UCSD-AML1 (cell line): ENCODE results near the gene MPIG6B.
A peak's percentile ranks its signal among the peaks of the same experiment; 100 is the strongest.

Experiments
- DNase-seq: peaks from one replicate; lab custom pipeline; 2025; ENCODE audit not compliant: unreplicated experiment; lab: John Stamatoyannopoulos, UW

The MPIG6B gene

DNA sequence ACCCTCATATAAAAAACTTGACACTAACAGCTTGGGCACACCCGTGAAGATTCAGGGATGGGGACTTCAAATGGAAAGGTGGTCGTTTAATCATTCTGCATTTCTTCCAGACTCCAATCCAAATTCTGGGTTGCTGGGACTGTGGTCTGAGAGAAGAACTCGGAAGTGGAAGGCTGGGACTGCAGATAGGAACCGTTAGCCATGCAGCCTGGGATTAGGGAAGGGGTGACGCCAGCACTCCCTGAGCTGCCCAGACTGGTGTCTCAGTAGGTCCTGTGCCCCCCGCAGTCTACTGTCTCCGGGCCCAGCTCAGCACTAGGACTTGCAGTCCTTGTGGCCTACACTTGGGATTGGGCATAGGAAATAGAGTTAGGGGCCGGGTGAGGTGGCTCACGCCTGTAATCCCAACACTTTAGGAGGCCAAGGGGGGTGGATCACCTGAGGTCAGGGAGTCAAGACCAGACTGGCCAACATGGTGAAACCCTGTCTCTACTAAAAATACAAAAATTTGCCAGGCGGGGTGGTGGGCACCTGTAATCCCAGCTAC, 13.7 kb downstream of the MPIG6B start:
- DNase-seq = peak; percentile 39

GRCh38 chr6:31737315-31737990, 14.3 kb downstream of the MPIG6B start:
- peak; percentile 78 for DNase-seq

DNA sequence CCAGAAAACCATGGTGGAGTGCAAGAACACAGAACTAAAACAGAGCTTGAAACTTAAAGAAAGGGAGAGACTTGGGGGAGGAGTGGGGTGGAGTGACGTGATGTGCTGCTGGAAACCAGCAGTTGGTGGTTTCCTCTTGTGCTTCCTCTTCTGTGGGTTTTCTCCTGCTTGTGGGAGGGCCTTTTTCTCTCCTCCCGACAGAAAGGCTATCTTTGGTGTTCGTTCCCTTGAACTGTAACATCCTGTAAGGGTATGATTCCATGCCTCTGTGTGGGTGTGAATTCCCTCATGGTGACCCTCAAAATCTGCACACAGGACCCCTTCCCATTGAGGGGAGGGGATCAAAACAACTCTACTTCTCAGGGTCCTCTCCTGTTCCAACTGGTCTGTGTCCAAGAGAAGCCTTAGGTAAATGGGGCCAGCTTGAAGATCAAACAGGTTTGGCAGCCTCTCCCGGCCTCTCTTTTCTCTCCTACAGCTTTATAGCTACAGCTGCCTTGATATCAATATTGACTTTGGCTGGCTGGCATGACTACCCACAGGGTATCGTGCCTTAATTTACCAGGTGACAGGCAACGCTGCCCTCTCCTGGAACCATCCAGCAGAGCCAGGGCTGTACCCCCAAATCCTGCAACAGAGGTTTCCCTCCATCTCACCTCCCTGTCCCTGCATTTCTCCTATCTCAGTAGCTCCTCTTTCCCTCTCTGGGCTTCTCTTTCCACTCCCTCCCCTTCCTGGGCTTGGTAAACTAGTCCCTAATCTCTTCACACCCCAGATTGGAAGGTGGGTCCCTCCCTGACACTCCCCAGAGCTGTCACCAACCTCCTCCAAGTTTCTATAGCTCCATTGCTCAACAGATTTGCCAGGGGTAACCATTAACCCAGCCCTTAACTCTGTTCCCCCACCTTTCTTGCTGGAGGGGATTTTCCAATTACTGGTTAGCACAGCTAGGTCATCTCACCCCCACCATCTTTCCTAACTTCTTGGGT, 15.1 kb downstream of the MPIG6B start:
- DNase-seq = peak; percentile 74

DNA sequence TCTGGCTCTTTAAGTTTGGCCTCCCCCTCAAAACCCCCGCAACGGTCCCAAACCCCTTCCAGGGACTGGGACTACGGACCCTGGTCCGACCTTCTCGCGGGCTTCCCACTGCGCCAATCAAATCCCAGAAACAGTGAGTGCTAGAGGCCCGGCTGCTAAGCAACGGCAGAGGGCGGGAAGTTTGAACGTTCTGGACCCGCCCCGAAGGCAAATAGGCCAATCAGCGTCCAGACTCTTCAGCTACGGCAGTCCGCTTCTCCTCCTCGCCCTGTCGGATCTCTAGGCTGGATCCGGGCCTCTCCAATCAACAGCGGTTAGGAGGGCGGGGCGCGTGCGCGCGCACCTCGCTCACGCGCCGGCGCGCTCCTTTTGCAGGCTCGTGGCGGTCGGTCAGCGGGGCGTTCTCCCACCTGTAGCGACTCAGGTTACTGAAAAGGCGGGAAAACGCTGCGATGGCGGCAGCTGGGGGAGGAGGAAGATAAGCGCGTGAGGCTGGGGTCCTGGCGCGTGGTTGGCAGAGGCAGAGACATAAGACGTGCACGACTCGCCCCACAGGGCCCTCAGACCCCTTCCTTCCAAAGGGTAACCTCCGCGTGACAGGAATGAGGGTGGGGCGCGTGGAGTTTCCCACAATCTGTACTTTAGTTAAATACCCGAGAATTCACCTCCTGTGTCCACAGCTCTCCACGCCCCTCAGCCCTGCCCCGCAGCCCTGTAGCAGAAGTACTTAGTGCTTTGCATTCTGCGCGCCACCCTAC, 16.6 kb downstream of the MPIG6B start, which contains the start of gene MSH5:
Gene MSH5, plus strand, starts transcription at position 367 of the 758 bp plus-strand sequence. CDS start 462 bp downstream, outside the sequence.
- DNase-seq = peak; percentile 98

- DNase-seq = peak; percentile 71
Observed at GRCh38 chr6:31740397-31741223, 17.4 kb downstream of the MPIG6B start.

DNA sequence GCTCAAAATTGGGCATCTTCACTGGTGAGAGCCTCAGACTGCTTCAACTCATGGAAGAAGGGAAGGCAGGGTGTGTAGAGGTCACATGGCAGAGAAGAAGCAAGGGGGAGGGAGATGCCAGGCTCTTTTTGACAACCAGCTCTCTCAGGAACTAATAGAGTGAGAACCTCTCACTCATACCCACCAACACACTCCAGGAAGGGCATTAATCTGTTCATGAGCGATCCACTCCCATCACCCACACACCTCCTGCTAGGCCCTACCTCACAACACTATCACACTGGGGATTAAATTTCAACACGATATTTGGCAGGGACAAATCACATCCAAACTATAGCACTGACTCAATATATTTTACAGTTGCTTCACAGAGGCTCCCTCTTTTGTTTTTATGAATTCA, 18.6 kb downstream of the MPIG6B start:
- DNase-seq = no peak

DNA sequence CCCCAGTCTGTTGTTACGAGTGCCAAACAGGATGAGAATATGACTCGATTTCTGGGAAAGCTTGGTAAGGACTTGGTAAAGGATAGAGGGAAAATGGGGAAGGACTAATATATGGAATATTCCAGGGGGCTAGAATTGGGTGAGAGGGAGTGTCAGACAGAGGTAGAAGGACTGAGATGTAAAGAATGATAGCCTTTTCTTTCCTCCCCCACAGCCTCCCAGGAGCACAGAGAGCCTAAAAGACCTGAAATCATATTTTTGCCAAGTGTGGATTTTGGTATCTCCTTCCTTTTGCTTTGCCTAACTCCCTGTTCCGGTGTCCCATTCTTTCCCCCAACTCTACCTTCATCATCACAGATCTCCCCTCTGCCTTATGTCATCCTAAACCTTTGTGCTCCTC, 19.7 kb downstream of the MPIG6B start:
- DNase-seq = no peak

DNA sequence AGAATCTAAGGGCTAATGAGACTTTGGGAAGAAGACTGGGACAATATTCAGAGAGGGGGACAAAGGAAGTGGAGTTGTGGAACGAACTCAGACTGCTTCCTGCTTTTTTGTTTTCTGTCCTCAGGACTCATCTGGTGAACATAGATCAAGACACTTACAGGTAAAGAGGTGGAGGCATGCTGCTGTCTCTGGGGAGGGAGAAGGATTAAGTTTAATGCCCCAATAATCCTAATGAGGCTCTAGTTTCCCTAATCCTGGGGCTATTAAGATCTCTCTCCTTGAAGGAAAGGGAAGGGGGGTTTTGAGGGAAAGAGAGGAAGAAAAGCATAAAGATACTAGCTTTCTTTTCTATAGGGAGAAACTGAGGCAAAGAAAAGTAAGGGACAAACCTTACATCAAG, 21.2 kb downstream of the MPIG6B start:
- DNase-seq = no peak

GRCh38 chr6:31749301-31750036, 26.3 kb downstream of the MPIG6B start:
- DNase-seq = no peak

GRCh38 chr6:31750411-31751022, 27.3 kb downstream of the MPIG6B start:
- DNase-seq = no peak

GRCh38 chr6:31752739-31753319, 29.7 kb downstream of the MPIG6B start:
- DNase-seq = no peak

GRCh38 chr6:31758281-31758680, 35.1 kb downstream of the MPIG6B start:
- no peak for DNase-seq

DNA sequence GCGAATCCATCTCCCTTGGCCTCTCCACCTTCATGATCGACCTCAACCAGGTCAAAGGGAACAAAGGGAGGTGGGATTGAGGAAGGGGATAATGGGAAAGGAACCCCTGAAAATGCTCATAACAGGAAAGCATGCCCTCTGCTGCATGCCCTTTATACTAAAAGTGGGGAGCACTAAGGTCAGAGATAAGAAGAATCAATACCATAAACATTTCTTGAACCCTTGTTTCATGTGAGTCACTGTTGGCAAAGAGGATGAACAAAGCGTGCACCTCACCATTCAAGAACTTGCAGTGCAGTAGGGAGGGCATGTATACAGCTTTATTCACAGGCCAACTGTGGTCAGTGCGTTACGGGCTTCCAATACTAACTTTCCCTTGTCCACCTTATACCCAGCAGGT, 37.6 kb downstream of the MPIG6B start:
- no peak for DNase-seq

- DNase-seq = no peak
Observed at GRCh38 chr6:31761343-31761742, 38.2 kb downstream of the MPIG6B start.

GRCh38 chr6:31762356-31762755, 39.2 kb downstream of the MPIG6B start, which contains the start of gene SAPCD1:
SAPCD1 (plus strand) TSS chr6:31762656; CDS start chr6:31763055, 399 bp downstream.
- DNase-seq = no peak

DNA sequence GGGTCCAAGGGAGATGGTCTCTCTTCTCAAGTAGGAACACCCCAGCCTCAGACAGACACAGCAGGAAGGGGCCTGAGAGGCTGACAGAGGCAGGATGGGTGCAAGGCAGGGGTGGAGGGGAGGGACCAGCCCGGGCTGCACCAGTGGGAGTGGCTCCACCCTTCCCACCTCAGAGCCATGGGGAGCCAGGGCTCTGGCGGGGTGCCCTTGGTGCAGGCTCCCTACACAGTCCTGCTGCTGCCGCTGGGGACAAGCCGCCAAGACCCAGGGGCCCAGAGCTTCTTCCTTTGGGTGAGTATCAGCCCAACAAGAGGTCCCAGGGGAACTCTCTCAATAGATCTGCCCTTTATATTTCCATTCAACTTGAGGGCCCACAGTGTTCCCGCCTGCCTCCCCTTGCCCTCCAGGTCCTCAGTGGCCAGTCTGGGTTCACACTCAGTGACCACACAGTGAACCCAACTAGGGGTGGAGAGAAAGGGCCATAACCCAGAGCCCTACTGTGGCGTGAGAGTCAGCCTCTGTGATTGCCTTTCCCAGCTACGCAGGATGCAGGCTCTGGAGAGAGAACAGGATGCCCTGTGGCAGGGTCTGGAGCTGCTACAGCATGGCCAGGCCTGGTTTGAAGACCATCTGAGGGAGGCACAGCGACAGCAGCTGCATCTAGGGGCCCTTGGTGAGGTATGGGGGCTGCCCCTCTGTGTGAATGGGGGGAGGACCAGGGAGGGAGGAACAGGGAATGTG, 39.9 kb downstream of the MPIG6B start:
- no peak for DNase-seq

GRCh38 chr6:31763619-31763940, 40.4 kb downstream of the MPIG6B start:
- no peak for DNase-seq

- DNase-seq = no peak
Observed at GRCh38 chr6:31764198-31764597, 41.0 kb downstream of the MPIG6B start.
